ENCODE data around the gene KRTAP12-2. TPM values are rescaled to one million over a fixed set of nuclear protein-coding genes. Genes with fewer than 3 reads are reported as not detected.

The KRTAP12-2 gene
- total RNA-seq, 1 experiment from 2014 or later: not detected

- intact Hi-C loops (cut with micrococcal nuclease; ENCODE audit: unreplicated experiment): no loop called here
- H3K9me3 Mint-ChIP-seq (ENCODE audit: low read depth, unreplicated experiment): no peaks in the 10 kb centered on the region
- TF ChIP-seq, protein P1, sequence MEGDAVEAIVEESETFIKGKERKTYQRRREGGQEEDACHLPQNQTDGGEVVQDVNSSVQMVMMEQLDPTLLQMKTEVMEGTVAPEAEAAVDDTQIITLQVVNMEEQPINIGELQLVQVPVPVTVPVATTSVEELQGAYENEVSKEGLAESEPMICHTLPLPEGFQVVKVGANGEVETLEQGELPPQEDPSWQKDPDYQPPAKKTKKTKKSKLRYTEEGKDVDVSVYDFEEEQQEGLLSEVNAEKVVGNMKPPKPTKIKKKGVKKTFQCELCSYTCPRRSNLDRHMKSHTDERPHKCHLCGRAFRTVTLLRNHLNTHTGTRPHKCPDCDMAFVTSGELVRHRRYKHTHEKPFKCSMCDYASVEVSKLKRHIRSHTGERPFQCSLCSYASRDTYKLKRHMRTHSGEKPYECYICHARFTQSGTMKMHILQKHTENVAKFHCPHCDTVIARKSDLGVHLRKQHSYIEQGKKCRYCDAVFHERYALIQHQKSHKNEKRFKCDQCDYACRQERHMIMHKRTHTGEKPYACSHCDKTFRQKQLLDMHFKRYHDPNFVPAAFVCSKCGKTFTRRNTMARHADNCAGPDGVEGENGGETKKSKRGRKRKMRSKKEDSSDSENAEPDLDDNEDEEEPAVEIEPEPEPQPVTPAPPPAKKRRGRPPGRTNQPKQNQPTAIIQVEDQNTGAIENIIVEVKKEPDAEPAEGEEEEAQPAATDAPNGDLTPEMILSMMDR (IDR thresholded peaks at IDR 0.05; ENCODE audit: unreplicated experiment): no peak
- BruUV-seq (replicated peaks): no TSS peak
- H3K4me1 Mint-ChIP-seq (ENCODE audit: low read depth, unreplicated experiment): no peaks in the 10 kb centered on the region
- no peak for DNase-seq
- peaks cover 3% of the 10 kb centered on the region for H3K36me3 Mint-ChIP-seq (ENCODE audit: insufficient read depth, unreplicated experiment)
- no peak overlapping the region for H3K27ac Mint-ChIP-seq (ENCODE audit: unreplicated experiment)
- H3K4me3 Mint-ChIP-seq (ENCODE audit: low read depth, unreplicated experiment): no peak overlapping the region
- H3K27me3 Mint-ChIP-seq (ENCODE audit: unreplicated experiment): peaks cover 89% of the 10 kb centered on the region
- CTCF ChIA-PET: no interaction called here
Measured at GRCh38 chr21:44653656-44654575, 12.8 kb downstream of the KRTAP12-2 start.

GRCh38 chr21:44653123-44653522, 13.6 kb downstream of the KRTAP12-2 start:
- no peak overlapping the region for H3K4me3 Mint-ChIP-seq (ENCODE audit: low read depth, unreplicated experiment)

GRCh38 chr21:44650973-44651675, 15.6 kb downstream of the KRTAP12-2 start:
- no peak for DNase-seq
- CTCF ChIA-PET: no interaction called here
- Mint-ChIP-seq H3K4me3 (ENCODE audit: low read depth, unreplicated experiment) (no peak overlapping the region), H3K36me3 (ENCODE audit: insufficient read depth, unreplicated experiment) (peaks cover 7% of the 10 kb centered on the region), H3K27me3 (ENCODE audit: unreplicated experiment) (peaks cover 85% of the 10 kb centered on the region), H3K27ac (ENCODE audit: unreplicated experiment) (no peak overlapping the region), H3K9me3 (ENCODE audit: low read depth, unreplicated experiment) (no peaks in the 10 kb centered on the region), H3K4me1 (ENCODE audit: low read depth, unreplicated experiment) (no peaks in the 10 kb centered on the region)
- intact Hi-C loops (cut with micrococcal nuclease; ENCODE audit: unreplicated experiment): no loop called here
- TF ChIP-seq, protein P1 (IDR thresholded peaks at IDR 0.05; ENCODE audit: unreplicated experiment): no peak
- BruUV-seq (replicated peaks): no TSS peak

More at GRCh38 chr21:44653123-44653522, 13.6 kb downstream of the KRTAP12-2 start:
- TF ChIP-seq, protein P1 (IDR thresholded peaks at IDR 0.05; ENCODE audit: unreplicated experiment): no peak
- Mint-ChIP-seq H3K4me1 (ENCODE audit: low read depth, unreplicated experiment) (no peaks in the 10 kb centered on the region), H3K27ac (ENCODE audit: unreplicated experiment) (no peak overlapping the region), H3K36me3 (ENCODE audit: insufficient read depth, unreplicated experiment) (peaks cover 3% of the 10 kb centered on the region), H3K27me3 (ENCODE audit: unreplicated experiment) (peaks cover 85% of the 10 kb centered on the region), H3K9me3 (ENCODE audit: low read depth, unreplicated experiment) (no peaks in the 10 kb centered on the region)
- CTCF ChIA-PET: no interaction called here
- BruUV-seq (replicated peaks): no TSS peak
- intact Hi-C loops (cut with micrococcal nuclease; ENCODE audit: unreplicated experiment): no loop called here
- DNase-seq: no peak

DNA sequence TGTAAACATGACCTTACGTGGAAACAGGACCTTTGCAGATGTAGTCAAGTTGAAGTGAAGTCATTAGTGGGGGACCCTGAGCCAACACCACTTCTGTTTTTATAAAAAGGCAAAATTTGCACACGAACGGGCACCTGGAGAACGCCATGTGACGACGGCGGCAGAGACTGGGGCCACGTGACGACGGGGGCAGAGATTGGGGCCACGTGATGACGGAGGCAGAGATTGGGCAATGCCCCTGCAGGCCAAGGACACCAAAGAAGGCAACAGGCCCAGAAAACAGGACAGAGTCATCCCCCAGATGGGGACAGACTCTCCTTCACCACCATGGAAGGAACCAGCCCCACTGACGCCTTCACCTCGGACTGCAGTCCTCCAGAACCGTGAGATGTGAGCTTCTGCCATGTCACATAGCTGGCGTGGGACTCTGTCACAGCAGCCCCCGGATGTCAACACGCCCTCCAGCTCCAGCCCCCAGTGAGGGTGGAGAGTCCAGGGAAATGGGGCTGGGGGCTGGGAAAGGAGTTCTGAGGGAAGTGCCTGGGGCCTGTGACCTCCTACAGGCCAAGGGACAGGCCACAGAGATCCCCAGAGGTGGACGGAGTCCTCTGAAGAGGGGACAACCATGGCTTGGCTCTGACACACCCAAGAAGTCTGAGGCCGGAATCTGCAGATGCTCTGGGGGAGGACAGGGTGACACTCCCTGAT, 16.3 kb downstream of the KRTAP12-2 start:
- Mint-ChIP-seq H3K36me3 (ENCODE audit: insufficient read depth, unreplicated experiment) (peaks cover 7% of the 10 kb centered on the region), H3K27me3 (ENCODE audit: unreplicated experiment) (peaks cover 80% of the 10 kb centered on the region), H3K27ac (ENCODE audit: unreplicated experiment) (no peak overlapping the region), H3K4me3 (ENCODE audit: low read depth, unreplicated experiment) (no peak overlapping the region), H3K4me1 (ENCODE audit: low read depth, unreplicated experiment) (no peaks in the 10 kb centered on the region), H3K9me3 (ENCODE audit: low read depth, unreplicated experiment) (no peaks in the 10 kb centered on the region)
- no peak for DNase-seq
- intact Hi-C loops (cut with micrococcal nuclease; ENCODE audit: unreplicated experiment): no loop called here
- TF ChIP-seq, protein P1 (IDR thresholded peaks at IDR 0.05; ENCODE audit: unreplicated experiment): no peak
- CTCF ChIA-PET: no interaction called here
- BruUV-seq (replicated peaks): no TSS peak
